Ovary (tissue), 3 donors: ENCODE measurements around the gene TIMM21.

Source experiments
- CTCF ChIP-seq, 3 donors: fragments of 450-650 bp in 2 of 3; fragments of 200-600 bp in 1 of 3; IDR thresholded peaks; one replicate each; pipeline versions ENCODE4 v1.5.1 to v1.8.0; 2016 to 2022; ENCODE audit warnings: antibody characterized with exemption in 3 of 3, mild to moderate bottlenecking in 1 of 3
- EP300 ChIP-seq: sonication (generic); formaldehyde crosslinking; IDR thresholded peaks from one replicate; pipeline ENCODE4 v1.6.1; 2017; ENCODE audit warnings: antibody characterized with exemption
- POLR2A ChIP-seq: fragments of 450-650 bp; IDR thresholded peaks from one replicate; pipeline ENCODE4 v1.6.1; 2017; ENCODE audit warnings: antibody characterized with exemption, mild to moderate bottlenecking, moderate library complexity
- donor health status: DM: no; HTN: no; CAD: no.

DNA sequence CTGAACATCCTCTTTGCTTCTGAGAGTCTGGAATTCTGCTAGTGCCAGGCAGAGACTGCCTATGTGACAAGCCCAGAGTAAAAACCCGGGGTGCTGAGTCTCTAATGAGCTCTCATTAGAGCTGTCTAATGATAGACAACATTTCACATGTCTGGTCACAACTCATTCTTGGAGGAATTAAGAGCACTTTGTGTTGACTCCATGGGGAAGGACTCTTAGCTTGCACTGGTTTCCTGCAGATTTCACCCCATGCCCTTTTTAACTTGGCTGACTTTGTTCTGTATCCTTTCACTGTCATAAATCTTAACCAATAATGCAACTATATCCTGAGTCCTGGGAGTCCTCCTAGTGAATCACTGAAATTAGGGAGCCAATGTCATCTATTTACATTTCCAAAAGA, 34.2 kb upstream of the TIMM21 start:
- TF ChIP-seq CTCF (IDR thresholded peaks at IDR 0.05), result no peak
- no peak for TF ChIP-seq POLR2A
- no peak for TF ChIP-seq EP300
